ENCODE data around the gene SP6. TPM values are rescaled to one million over a fixed set of nuclear protein-coding genes. Genes with fewer than 3 reads are reported as not detected.

SP6 gene
- total and polyA plus RNA-seq, 2 of the 8 experiments (the other 6 are each of a cell fraction or from before 2014, with no cell fraction given) = 1.2 to 1.5 TPM

DNA sequence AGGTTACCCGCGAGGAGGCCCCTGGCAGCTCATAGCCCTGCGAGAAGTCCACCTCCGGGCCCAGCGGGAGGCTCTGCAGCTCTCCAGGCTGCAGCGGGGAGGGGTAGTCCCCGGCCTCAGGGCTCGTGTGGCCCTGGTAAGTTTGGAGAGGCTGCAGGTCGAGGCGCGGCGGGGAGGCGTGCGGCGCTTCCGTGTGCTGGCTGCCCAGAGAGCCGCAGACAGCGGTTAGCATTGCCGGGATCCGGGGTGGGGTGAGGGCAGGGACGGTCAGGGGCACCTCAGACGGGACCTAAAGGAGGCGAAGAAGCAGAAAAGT lies 2.8 kb downstream of the SP6 start:
- Histone ChIP-seq H2BK120ac (replicated peaks; ENCODE audit: low read depth, low read length) (no peak overlapping the region), H3K79me2 (ENCODE audit: control insufficient read depth in 1 of 2, insufficient read depth in 2 of 2, low read length in 2 of 2) (no peaks in the 10 kb centered on the region), H3K4ac (replicated peaks; ENCODE audit: insufficient read length, low read depth, low read length) (no peak overlapping the region), H3K79me1 (ENCODE audit: low read depth, low read length) (no peaks in the 10 kb centered on the region), H3K4me2 (ENCODE audit: insufficient read depth in 1 of 2, low read depth in 2 of 2, low read length in 2 of 2) (peak overlapping the region; percentile 73 to 82), H3K36me3 (ENCODE audit: control insufficient read depth in 2 of 4, insufficient read depth in 4 of 4, low read length in 3 of 4) (no peaks in the 10 kb centered on the region), H2BK15ac (ENCODE audit: low read length) (peak overlapping the region; percentile 49; the same call in 1 of the 2 replicates), H4K8ac (ENCODE audit: extremely low read depth, insufficient read depth, low read length) (peak overlapping the region; percentile 75; the same call in 1 of the 2 replicates), H3K23me2 (ENCODE audit: low read depth, low read length) (peaks cover 23% of the 10 kb centered on the region), H2AK5ac (ENCODE audit: low read depth, low read length) (no peak overlapping the region), H4K20me1 (replicated peaks in 1 of 2; ENCODE audit: control insufficient read depth in 1 of 2, insufficient read depth in 2 of 2, low read length in 2 of 2) (peaks cover 3 to 5% of the 10 kb centered on the region in 2 experiments), H3K27ac (ENCODE audit: low read depth, low read length) (no peak overlapping the region), H2BK12ac (ENCODE audit: low read depth, low read length) (peak overlapping the region; percentile 4; the same call in 1 of the 2 replicates), H2BK5ac (ENCODE audit: low read depth, low read length) (no peak overlapping the region), H3K9me3 (ENCODE audit: insufficient read depth in 2 of 2, low read depth in 1 of 2, low read length in 1 of 2) (no peaks in the 10 kb centered on the region), H3K56ac (replicated peaks; ENCODE audit: insufficient read length, low read depth, low read length) (no peak overlapping the region), H4K5ac (ENCODE audit: insufficient read length, low read depth, low read length) (no peak overlapping the region), H2AFZ (ENCODE audit: low read length) (no peak overlapping the region), H3K27me3 (replicated peaks in 1 of 4; ENCODE audit: control insufficient read depth in 3 of 4, extremely low read depth in 1 of 4, insufficient read depth in 3 of 4, low read length in 3 of 4) (peaks cover 55 to 84% (median 75%) of the 10 kb centered on the region in 4 experiments), H3K18ac (ENCODE audit: extremely low read depth, low read length) (no peak overlapping the region), H3K23ac (ENCODE audit: insufficient read length) (no peak overlapping the region), H2BK20ac (ENCODE audit: low read length) (no peak overlapping the region), H3K4me1 (replicated peaks in 1 of 4; ENCODE audit: control insufficient read depth in 3 of 4, insufficient read depth in 4 of 4, low read length in 3 of 4) (peaks cover 4 to 37% (median 19%) of the 10 kb centered on the region in 4 experiments), H4K91ac (replicated peaks; ENCODE audit: insufficient read length, low read length) (no peak overlapping the region), H3K4me3 (ENCODE audit: extremely low read depth in 1 of 4, insufficient read depth in 2 of 4, low read depth in 3 of 4, low read length in 4 of 4) (peak overlapping the region; percentile 23 to 58 (median 30); a peak in 7 of 8 replicates), H3K9ac (replicated peaks in 1 of 4; ENCODE audit: extremely low read depth in 1 of 4, low read depth in 3 of 4, low read length in 3 of 4) (no peak overlapping the region), H3K14ac (ENCODE audit: insufficient read length) (no peak overlapping the region)
- ChIA-PET POLR2A (ENCODE audit: partially characterized antibody) (interaction anchor here (0.7 to 12.4 kb wide), 12 partner anchors 12 to 208 kb away, joined by 3 to 134 read pairs (median 4); partner anchors contain the start of gene SP2), CTCF (ENCODE audit: partially characterized antibody) (interaction anchor here (0.7 to 33.0 kb wide), 26 partner anchors 4 to 747 kb away, joined by 3 to 1206 read pairs (median 7); partner anchors contain the start of genes CDK5RAP3, LRRC46, MRPL10 and OSBPL7)
- DNase-seq (ENCODE audit: low read depth in 1 of 2, low spot score in 2 of 2) (no peak), FAIRE-seq (no peak)
- WGBS, 2 experiments (ENCODE audit: extremely low coverage in 1 of 2, insufficient coverage in 1 of 2, insufficient read length in 1 of 2, insufficient replicate concordance in 2 of 2, low coverage in 1 of 2, low lambda C conversion rate in 2 of 2, missing lambda C conversion rate in 1 of 2) = 14% methylated on average over 22 of the region's 23 CpGs; no CpG with 5 or more reads in 1 of the 2 experiments
- TF ChIP-seq TCF12 (IDR thresholded peaks at IDR 0.05; ENCODE audit: low read depth, low read length) (no peak), PHF8 (conservative IDR thresholded peaks at IDR 0.05; ENCODE audit: low read depth, low read length) (no peak), CBX5 (IDR thresholded peaks at IDR 0.05; ENCODE audit: low read depth, low read length) (no peak), NANOG (IDR thresholded peaks at IDR 0.05; ENCODE audit: insufficient read depth, low read depth, low read length, poor library complexity, severe bottlenecking) (no peak), NRF1 (IDR thresholded peaks at IDR 0.05; ENCODE audit: low read depth, low read length) (no peak), SP4 (IDR thresholded peaks at IDR 0.05; ENCODE audit: low read length) (no peak), SP1 (IDR thresholded peaks at IDR 0.05; ENCODE audit: low read depth, low read length) (no peak), EGR1 (IDR thresholded peaks at IDR 0.05; ENCODE audit: borderline replicate concordance, low read depth, low read length) (no peak), CTBP2 (IDR thresholded peaks at IDR 0.05; ENCODE audit: borderline replicate concordance, insufficient read depth, insufficient read length, low read length) (no peak), JUND (IDR thresholded peaks at IDR 0.05; ENCODE audit: low read length) (no peak), HDAC6 (IDR thresholded peaks at IDR 0.05; ENCODE audit: low read depth, low read length) (no peak), RNF2 (IDR thresholded peaks at IDR 0.05; ENCODE audit: borderline replicate concordance, low read depth, low read length, missing control alignments, poor library complexity, severe bottlenecking) (no peak), SIN3A (conservative IDR thresholded peaks at IDR 0.05 in 1 of 2, IDR thresholded peaks at IDR 0.05 in 1 of 2; ENCODE audit: low read depth in 1 of 2, low read length in 2 of 2) (no peak), POLR2AphosphoS5 (IDR thresholded peaks at IDR 0.05; ENCODE audit: low read depth, low read length) (no peak)

All from H1 (cell line).